ENCODE measurements around the gene CRACDL. TPM values are rescaled to one million over a fixed set of nuclear protein-coding genes. Genes with fewer than 3 reads are reported as not detected.

CRACDL gene
- total and polyA plus RNA-seq, 2 donors (not counting 3 experiments of a cell fraction or from before 2014, with no cell fraction given), result 0.92 to 6.3 TPM

DNA sequence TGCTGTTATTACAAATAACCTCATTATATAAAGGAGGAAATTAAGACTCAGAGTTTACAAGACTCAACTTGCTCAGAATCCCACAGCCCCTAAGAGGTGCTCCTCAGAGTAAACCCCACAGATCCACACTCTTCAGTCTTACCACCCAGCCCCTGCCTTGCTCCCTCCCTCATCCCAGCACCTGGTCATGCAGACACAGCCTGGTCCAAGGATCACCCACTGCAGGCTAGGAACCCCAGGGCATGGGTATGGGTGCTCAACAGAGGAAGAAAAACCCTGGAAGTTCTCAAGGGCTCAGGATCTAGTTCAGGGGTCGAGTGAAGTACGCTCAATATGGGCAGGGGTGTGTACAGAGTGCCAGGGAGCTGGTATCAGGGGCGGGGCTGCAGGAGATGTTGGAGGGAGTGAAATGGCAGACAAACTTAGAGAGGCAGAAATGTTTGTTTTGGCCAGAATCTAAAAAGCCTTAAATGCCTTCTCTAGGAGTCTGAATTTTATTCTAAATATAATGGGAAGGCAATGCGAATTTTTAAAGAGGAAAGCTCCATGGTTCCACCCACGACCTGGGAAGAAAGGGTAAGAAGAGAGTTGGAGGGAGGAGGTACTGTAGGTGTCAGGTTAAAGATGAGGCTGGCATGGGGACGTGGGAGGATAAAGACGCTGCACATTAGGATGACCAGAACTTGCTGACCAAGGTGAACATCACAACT lies 126.0 kb downstream of the CRACDL start:
- Histone ChIP-seq H2AFZ (ENCODE audit: low read depth, low read length) (no peak overlapping the region), H3K4me1 (ENCODE audit: control insufficient read depth, extremely low read depth, insufficient read depth, low read length) (peaks cover 22% of the 10 kb centered on the region), H3K27ac (ENCODE audit: insufficient read depth, low read depth, low read length) (no peak overlapping the region), H3K27me3 (ENCODE audit: control insufficient read depth in 2 of 2, insufficient read depth in 2 of 2, low read length in 2 of 2) (no peaks in the 10 kb centered on the region), H3K4me2 (ENCODE audit: insufficient read depth, low read length) (no peak overlapping the region), H3K9me1 (replicated peaks; ENCODE audit: control insufficient read depth, extremely low read depth, insufficient read depth, low read length) (no peaks in the 10 kb centered on the region), H4K20me1 (replicated peaks; ENCODE audit: control insufficient read depth, extremely low read depth, insufficient read depth, low read length) (no peaks in the 10 kb centered on the region), H3K4me3 (replicated peaks in 1 of 3; ENCODE audit: insufficient read depth in 1 of 3, low read depth in 1 of 3, low read length in 3 of 3) (no peak overlapping the region), H3K9me3 (replicated peaks; ENCODE audit: control insufficient read depth, insufficient read depth, low read length) (no peaks in the 10 kb centered on the region), H3K79me2 (ENCODE audit: control insufficient read depth, insufficient read depth, low read length) (no peaks in the 10 kb centered on the region), H3K36me3 (ENCODE audit: control insufficient read depth in 2 of 2, extremely low read depth in 1 of 2, insufficient read depth in 2 of 2, low read length in 2 of 2) (no peaks in the 10 kb centered on the region), H3K9ac (replicated peaks; ENCODE audit: extremely low read depth, insufficient read depth, low read length) (no peak overlapping the region)
- no peak for FAIRE-seq
- dilution Hi-C loops (cut with MboI; ENCODE audit: extremely low pct_ligation_motif_present, low sequenced_read_pairs) (no loop called here), intact Hi-C loops (cut with micrococcal nuclease) (no loop called here)
- no TSS peak for BruUV-seq (replicated peaks)
- TF ChIP-seq FOS (IDR thresholded peaks at IDR 0.05; ENCODE audit: borderline replicate concordance, insufficient read depth, low read length), result no peak
- TF ChIP-seq, protein P1, sequence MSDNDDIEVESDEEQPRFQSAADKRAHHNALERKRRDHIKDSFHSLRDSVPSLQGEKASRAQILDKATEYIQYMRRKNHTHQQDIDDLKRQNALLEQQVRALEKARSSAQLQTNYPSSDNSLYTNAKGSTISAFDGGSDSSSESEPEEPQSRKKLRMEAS (IDR thresholded peaks at IDR 0.05; ENCODE audit: insufficient read depth, insufficient read length), result no peak
- DNase-seq (ENCODE audit: low read depth, low spot score), result no peak
- ChIA-PET POLR2A (no interaction called here), CTCF (no interaction called here)

DNA sequence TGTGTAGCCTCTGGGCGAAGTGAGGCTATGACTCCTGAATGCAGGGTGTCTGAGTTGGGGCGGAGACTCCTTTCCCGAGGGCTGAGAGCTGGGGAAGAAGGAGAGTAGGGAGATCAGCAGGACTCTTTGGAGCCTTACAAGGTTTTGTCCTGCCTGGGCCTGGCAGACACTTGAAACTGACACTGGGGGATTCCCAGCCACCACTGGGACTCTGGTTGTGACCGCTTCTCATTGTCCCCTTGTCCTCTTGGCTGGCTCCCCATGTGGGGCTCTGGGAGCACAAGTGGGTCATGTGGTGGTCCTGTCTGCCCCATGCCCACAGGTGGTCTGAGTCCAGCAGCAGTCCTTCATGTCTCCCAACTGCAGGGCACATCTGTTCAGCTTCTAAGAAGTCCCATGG lies 126.9 kb downstream of the CRACDL start:
- no peak for FAIRE-seq
- no peaks in the 10 kb centered on the region for H3K9me3 ChIP-seq (replicated peaks; ENCODE audit: control insufficient read depth, insufficient read depth, low read length)
- no peak overlapping the region for H3K9ac ChIP-seq (replicated peaks; ENCODE audit: extremely low read depth, insufficient read depth, low read length)
- no peaks in the 10 kb centered on the region for H3K27me3 ChIP-seq (ENCODE audit: control insufficient read depth in 2 of 2, insufficient read depth in 2 of 2, low read length in 2 of 2)
- no peak overlapping the region for H2AFZ ChIP-seq (ENCODE audit: low read depth, low read length)
- dilution Hi-C loops (cut with MboI; ENCODE audit: extremely low pct_ligation_motif_present, low sequenced_read_pairs), result no loop called here
- H4K20me1 ChIP-seq (replicated peaks; ENCODE audit: control insufficient read depth, extremely low read depth, insufficient read depth, low read length), result no peaks in the 10 kb centered on the region
- H3K4me1 ChIP-seq (ENCODE audit: control insufficient read depth, extremely low read depth, insufficient read depth, low read length), result peaks cover 22% of the 10 kb centered on the region
- intact Hi-C loops (cut with micrococcal nuclease), result no loop called here
- H3K36me3 ChIP-seq (ENCODE audit: control insufficient read depth in 2 of 2, extremely low read depth in 1 of 2, insufficient read depth in 2 of 2, low read length in 2 of 2), result no peaks in the 10 kb centered on the region
- no peak overlapping the region for H3K27ac ChIP-seq (ENCODE audit: insufficient read depth, low read depth, low read length)
- DNase-seq (ENCODE audit: low read depth, low spot score), result no peak
- CTCF ChIA-PET, result no interaction called here
- H3K4me3 ChIP-seq (replicated peaks in 1 of 3; ENCODE audit: insufficient read depth in 1 of 3, low read depth in 1 of 3, low read length in 3 of 3), result no peak overlapping the region
- H3K4me2 ChIP-seq (ENCODE audit: insufficient read depth, low read length), result no peak overlapping the region
- H3K79me2 ChIP-seq (ENCODE audit: control insufficient read depth, insufficient read depth, low read length), result no peaks in the 10 kb centered on the region
- H3K9me1 ChIP-seq (replicated peaks; ENCODE audit: control insufficient read depth, extremely low read depth, insufficient read depth, low read length), result no peaks in the 10 kb centered on the region
- POLR2A ChIA-PET, result interaction anchor here (1.2 kb wide), 1 partner anchor 8 kb away, joined by 3 read pairs; no protein-coding TSS in a partner anchor
- no TSS peak for BruUV-seq (replicated peaks)
- no peak for TF ChIP-seq POLR2AphosphoS5 (IDR thresholded peaks at IDR 0.05; ENCODE audit: insufficient read depth, low read depth, low read length)
- TF ChIP-seq POLR2A (IDR thresholded peaks at IDR 0.05; ENCODE audit: low read depth, low read length), result no peak
- TF ChIP-seq GATA2 (IDR thresholded peaks at IDR 0.05; ENCODE audit: insufficient read depth, insufficient read length, low read depth, low read length), result no peak
- TF ChIP-seq EZH2 (IDR thresholded peaks at IDR 0.05; ENCODE audit: borderline replicate concordance, low read depth, low read length, severe bottlenecking), result no peak
- TF ChIP-seq, protein P2, sequence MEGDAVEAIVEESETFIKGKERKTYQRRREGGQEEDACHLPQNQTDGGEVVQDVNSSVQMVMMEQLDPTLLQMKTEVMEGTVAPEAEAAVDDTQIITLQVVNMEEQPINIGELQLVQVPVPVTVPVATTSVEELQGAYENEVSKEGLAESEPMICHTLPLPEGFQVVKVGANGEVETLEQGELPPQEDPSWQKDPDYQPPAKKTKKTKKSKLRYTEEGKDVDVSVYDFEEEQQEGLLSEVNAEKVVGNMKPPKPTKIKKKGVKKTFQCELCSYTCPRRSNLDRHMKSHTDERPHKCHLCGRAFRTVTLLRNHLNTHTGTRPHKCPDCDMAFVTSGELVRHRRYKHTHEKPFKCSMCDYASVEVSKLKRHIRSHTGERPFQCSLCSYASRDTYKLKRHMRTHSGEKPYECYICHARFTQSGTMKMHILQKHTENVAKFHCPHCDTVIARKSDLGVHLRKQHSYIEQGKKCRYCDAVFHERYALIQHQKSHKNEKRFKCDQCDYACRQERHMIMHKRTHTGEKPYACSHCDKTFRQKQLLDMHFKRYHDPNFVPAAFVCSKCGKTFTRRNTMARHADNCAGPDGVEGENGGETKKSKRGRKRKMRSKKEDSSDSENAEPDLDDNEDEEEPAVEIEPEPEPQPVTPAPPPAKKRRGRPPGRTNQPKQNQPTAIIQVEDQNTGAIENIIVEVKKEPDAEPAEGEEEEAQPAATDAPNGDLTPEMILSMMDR (IDR thresholded peaks at IDR 0.05; ENCODE audit: extremely low read depth in 1 of 2, insufficient read depth in 1 of 2, low read depth in 1 of 2, low read length in 2 of 2), result no peak
- TF ChIP-seq FOS (IDR thresholded peaks at IDR 0.05; ENCODE audit: borderline replicate concordance, insufficient read depth, low read length), result no peak
- TF ChIP-seq, protein P1 (IDR thresholded peaks at IDR 0.05; ENCODE audit: insufficient read depth, insufficient read length), result no peak
- no peak for TF ChIP-seq JUN (IDR thresholded peaks at IDR 0.05; ENCODE audit: borderline replicate concordance, insufficient read depth, insufficient read length, low read depth)
- TF ChIP-seq MYC (IDR thresholded peaks at IDR 0.05; ENCODE audit: low read depth, low read length), result no peak
